ENCODE data around the gene EHMT1. TPM values are rescaled to one million over a fixed set of nuclear protein-coding genes. Genes with fewer than 3 reads are reported as not detected.

The EHMT1 gene
- total and polyA plus RNA-seq, 2 of the 8 experiments (the other 6 are each of a cell fraction or from before 2014, with no cell fraction given): 95.7 to 163 TPM

GRCh38 chr9:137745541-137745991 lies 126.8 kb downstream of the EHMT1 start:
- Histone ChIP-seq H3K79me2 (ENCODE audit: control insufficient read depth in 1 of 2, insufficient read depth in 2 of 2, low read length in 2 of 2) (peaks cover 0 to 24% of the 10 kb centered on the region in 2 experiments; a peak in 1 of 4 replicates), H3K23ac (ENCODE audit: insufficient read length) (no peak overlapping the region), H2BK12ac (ENCODE audit: low read depth, low read length) (no peak overlapping the region), H2BK5ac (ENCODE audit: low read depth, low read length) (peak overlapping the region; percentile 22; the same call in 1 of the 2 replicates), H4K5ac (ENCODE audit: insufficient read length, low read depth, low read length) (no peak overlapping the region), H2BK20ac (ENCODE audit: low read length) (no peak overlapping the region), H3K4ac (replicated peaks; ENCODE audit: insufficient read length, low read depth, low read length) (no peak overlapping the region), H3K18ac (ENCODE audit: extremely low read depth, low read length) (peak overlapping the region; percentile 27; the same call in 1 of the 2 replicates), H3K27me3 (replicated peaks in 1 of 4; ENCODE audit: control insufficient read depth in 3 of 4, extremely low read depth in 1 of 4, insufficient read depth in 3 of 4, low read length in 3 of 4) (no peaks in the 10 kb centered on the region), H3K14ac (ENCODE audit: insufficient read length) (no peak overlapping the region), H3K4me3 (ENCODE audit: extremely low read depth in 1 of 4, insufficient read depth in 2 of 4, low read depth in 3 of 4, low read length in 4 of 4) (no peak overlapping the region), H3K27ac (ENCODE audit: low read depth, low read length) (peak overlapping the region; percentile 5; the same call in 1 of the 2 replicates), H3K36me3 (ENCODE audit: control insufficient read depth in 2 of 4, insufficient read depth in 4 of 4, low read length in 3 of 4) (peaks cover 2 to 24% (median 5%) of the 10 kb centered on the region in 4 experiments; a peak in 6 of 8 replicates), H4K91ac (replicated peaks; ENCODE audit: insufficient read length, low read length) (no peak overlapping the region), H4K8ac (ENCODE audit: extremely low read depth, insufficient read depth, low read length) (no peak overlapping the region), H3K23me2 (ENCODE audit: low read depth, low read length) (no peaks in the 10 kb centered on the region), H2BK120ac (replicated peaks; ENCODE audit: low read depth, low read length) (no peak overlapping the region), H2BK15ac (ENCODE audit: low read length) (no peak overlapping the region), H4K20me1 (replicated peaks in 1 of 2; ENCODE audit: control insufficient read depth in 1 of 2, insufficient read depth in 2 of 2, low read length in 2 of 2) (peaks cover 3 to 6% of the 10 kb centered on the region in 2 experiments), H3K4me2 (ENCODE audit: insufficient read depth in 1 of 2, low read depth in 2 of 2, low read length in 2 of 2) (no peak overlapping the region), H3K9ac (replicated peaks in 1 of 4; ENCODE audit: extremely low read depth in 1 of 4, low read depth in 3 of 4, low read length in 3 of 4) (no peak overlapping the region), H3K9me3 (ENCODE audit: insufficient read depth in 2 of 2, low read depth in 1 of 2, low read length in 1 of 2) (no peaks in the 10 kb centered on the region), H2AK5ac (ENCODE audit: low read depth, low read length) (no peak overlapping the region), H3K4me1 (replicated peaks in 1 of 4; ENCODE audit: control insufficient read depth in 3 of 4, insufficient read depth in 4 of 4, low read length in 3 of 4) (peaks cover 3 to 4% (median 3%) of the 10 kb centered on the region in 4 experiments; a peak in 5 of 7 replicates), H3K56ac (replicated peaks; ENCODE audit: insufficient read length, low read depth, low read length) (no peak overlapping the region), H2AFZ (ENCODE audit: low read length) (no peak overlapping the region), H3K79me1 (ENCODE audit: low read depth, low read length) (peaks cover 10% of the 10 kb centered on the region)
- FAIRE-seq (no peak), DNase-seq (ENCODE audit: low read depth in 1 of 2, low spot score in 2 of 2) (no peak)
- ChIA-PET CTCF (ENCODE audit: partially characterized antibody) (interaction anchor here (0.7 to 0.8 kb wide), 2 partner anchors 21 to 73 kb away, joined by 3 to 4 read pairs; no protein-coding TSS in a partner anchor), POLR2A (ENCODE audit: partially characterized antibody) (interaction anchor here (0.8 kb wide), 1 partner anchor 78 kb away, joined by 3 read pairs; no protein-coding TSS in a partner anchor)
- TF ChIP-seq RBBP5 (IDR thresholded peaks at IDR 0.05; ENCODE audit: borderline replicate concordance, low read depth, low read length) (no peak), MAFK (IDR thresholded peaks at IDR 0.05; ENCODE audit: low read depth, low read length) (peak; percentile 79; the same call in 1 of the 2 replicates), SP1 (IDR thresholded peaks at IDR 0.05; ENCODE audit: low read depth, low read length) (no peak), YY1 (IDR thresholded peaks at IDR 0.05; ENCODE audit: low read depth, low read length) (no peak), POLR2A (IDR thresholded peaks at IDR 0.05; ENCODE audit: control extremely low read depth in 1 of 2, low read depth in 2 of 2, low read length in 2 of 2) (no peak), BACH1 (IDR thresholded peaks at IDR 0.05; ENCODE audit: low read length) (peak; percentile 94), TAF7 (optimal IDR thresholded peaks at IDR 0.05; ENCODE audit: borderline replicate concordance, low read depth, low read length) (no peak)
- TF ChIP-seq, protein P1, sequence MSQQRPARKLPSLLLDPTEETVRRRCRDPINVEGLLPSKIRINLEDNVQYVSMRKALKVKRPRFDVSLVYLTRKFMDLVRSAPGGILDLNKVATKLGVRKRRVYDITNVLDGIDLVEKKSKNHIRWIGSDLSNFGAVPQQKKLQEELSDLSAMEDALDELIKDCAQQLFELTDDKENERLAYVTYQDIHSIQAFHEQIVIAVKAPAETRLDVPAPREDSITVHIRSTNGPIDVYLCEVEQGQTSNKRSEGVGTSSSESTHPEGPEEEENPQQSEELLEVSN (IDR thresholded peaks at IDR 0.05): no peak
- 82% methylated on average over 10 of the region's 10 CpGs; no CpG with 5 or more reads in 1 of the 2 experiments for WGBS, 2 experiments (ENCODE audit: extremely low coverage in 1 of 2, insufficient coverage in 1 of 2, insufficient read length in 1 of 2, insufficient replicate concordance in 2 of 2, low coverage in 1 of 2, low lambda C conversion rate in 2 of 2, missing lambda C conversion rate in 1 of 2)

Data from H1 (cell line).